GM12878 (cell line): ENCODE results near the gene PCDH1. TPM values are rescaled to one million over a fixed set of nuclear protein-coding genes. Genes with fewer than 3 reads are reported as not detected.

Experiments
- ATAC-seq: fragments of 200-7000 bp; cut with Tn5 transposase; 3 replicates; pipeline ENCODE4 v1.9.1; 2020; ENCODE audit warnings: mild to moderate bottlenecking, moderate library complexity
- BruUV-seq: library from RNA; stranded (reverse); fragments of 400-500 nt; replicated peaks from 2 replicates; lab custom pipeline; 2021; lab: Mats Ljungman, UMichigan
- CTCF ChIA-PET: fragments of 300-600 bp; sonication (Branson Sonifier 250); formaldehyde crosslinking; extraction: SDS; loops from one replicate; lab custom pipeline; 2021; ENCODE audit warnings: inconsistent platforms; lab: Yijun Ruan, JAX
- POLR2A ChIA-PET: fragments of 350-600 bp; formaldehyde crosslinking; extraction: SDS; loops from one replicate; lab custom pipeline; 2021; ENCODE audit warnings: inconsistent platforms; lab: Charles Lee
- RAD21 ChIA-PET: fragments of 300-600 bp; sonication (Branson Sonifier 250); formaldehyde crosslinking; loops from one replicate; lab custom pipeline; 2023; ENCODE audit warnings: antibody characterized with exemption; ENCODE audit not compliant: unreplicated experiment; lab: Charles Lee
- SMC1A ChIA-PET: fragments of 300-600 bp; sonication (Branson Sonifier 250); formaldehyde crosslinking; loops from one replicate; lab custom pipeline; 2023; ENCODE audit not compliant: unreplicated experiment, uncharacterized antibody; lab: Charles Lee
- DNase-seq: peaks from one replicate; pipeline ENCODE4 v3.0.0-alpha.2; 2011; ENCODE audit warnings: low read depth, low spot score
- FAIRE-seq: peaks from 3 replicates; lab custom pipeline; 2011; peaks lifted over from hg19 to GRCh38; lab: Jason Lieb, UNC
- H2AFZ ChIP-seq: 2 replicates; pipeline ENCODE4 v1.6.0; 2011; ENCODE audit warnings: low read depth, low read length, control low read depth; ENCODE audit not compliant: control insufficient read depth
- H3K27ac ChIP-seq: 2 replicates; pipeline ENCODE4 v1.5.1; 2011; ENCODE audit warnings: control low read depth; ENCODE audit not compliant: control insufficient read depth, insufficient read depth
- H3K27me3 ChIP-seq, 2 experiments: replicated peaks in 1 of 2; 2 replicates each; pipeline versions ENCODE4 v1.6.0 to v1.6.1; 2011; ENCODE audit warnings: low read length in 1 of 2; ENCODE audit not compliant: control insufficient read depth in 2 of 2, insufficient read depth in 2 of 2
- H3K36me3 ChIP-seq, 2 experiments: 2 replicates each; pipeline ENCODE4 v1.5.1; 2011; ENCODE audit warnings: low read length in 1 of 2; ENCODE audit not compliant: control insufficient read depth in 2 of 2, insufficient read depth in 2 of 2
- H3K4me1 ChIP-seq: 2 replicates; pipeline ENCODE4 v1.6.1; 2011; ENCODE audit warnings: mild to moderate bottlenecking, low read length, moderate library complexity, mixed read lengths; ENCODE audit not compliant: control insufficient read depth, insufficient read depth
- H3K4me2 ChIP-seq: 2 replicates; pipeline ENCODE4 v1.6.0; 2011; ENCODE audit warnings: control low read depth; ENCODE audit not compliant: control insufficient read depth, insufficient read depth
- H3K4me3 ChIP-seq: fragments of 200-600 bp; sonication (generic); 2 replicates; pipeline ENCODE4 v1.5.1; 2016
- H3K79me2 ChIP-seq: 2 replicates; pipeline ENCODE4 v1.6.0; 2011; ENCODE audit warnings: low read length; ENCODE audit not compliant: control insufficient read depth, insufficient read depth
- H3K9ac ChIP-seq: 2 replicates; pipeline ENCODE4 v1.8.0; 2011; ENCODE audit warnings: low read length, control low read depth, mixed read lengths; ENCODE audit not compliant: control insufficient read depth, insufficient read depth
- H3K9me3 ChIP-seq: replicated peaks from 3 replicates; pipeline ENCODE4 v1.5.1; 2011; ENCODE audit warnings: mild to moderate bottlenecking, low read length; ENCODE audit not compliant: control insufficient read depth, insufficient read depth
- H4K20me1 ChIP-seq: 2 replicates; pipeline ENCODE4 v1.6.0; 2011; ENCODE audit not compliant: control insufficient read depth, insufficient read depth
- ATF2 ChIP-seq: IDR thresholded peaks from 2 replicates; pipeline ENCODE4 v1.6.1; 2012; ENCODE audit warnings: low read length, inconsistent platforms
- BCL3 ChIP-seq: IDR thresholded peaks from 2 replicates; pipeline ENCODE4 v1.6.1; 2011; ENCODE audit warnings: borderline replicate concordance, low read depth, mild to moderate bottlenecking, moderate library complexity, low read length; ENCODE audit not compliant: insufficient read depth, poor library complexity, severe bottlenecking
- BCLAF1 ChIP-seq: fragments of 450-650 bp; IDR thresholded peaks from 2 replicates; pipeline ENCODE4 v1.6.1; 2017; ENCODE audit warnings: antibody characterized with exemption, mild to moderate bottlenecking, moderate library complexity
- BHLHE40 ChIP-seq, 2 experiments: fragments of 450-650 bp in 1 of 2; IDR thresholded peaks; 2 replicates each; pipeline ENCODE4 v1.6.1; 2011 to 2017; ENCODE audit warnings: low read depth in 2 of 2, borderline replicate concordance in 1 of 2, improper control_type of control experiment in 1 of 2, low read length in 1 of 2, mild to moderate bottlenecking in 1 of 2
- CEBPB ChIP-seq, 2 experiments: fragments of 150-350 bp in 1 of 2; IDR thresholded peaks; 2 replicates each; pipeline ENCODE4 v1.6.1; 2012 to 2014; ENCODE audit warnings: low read depth in 2 of 2, low read length in 2 of 2, borderline replicate concordance in 1 of 2, inconsistent platforms in 1 of 2
- CHD2 ChIP-seq: IDR thresholded peaks from 2 replicates; pipeline ENCODE4 v1.6.1; 2011; ENCODE audit warnings: low read depth, low read length, improper control_type of control experiment, borderline replicate concordance
- HCFC1 ChIP-seq: fragments of 150-350 bp; IDR thresholded peaks from 2 replicates; pipeline ENCODE4 v1.6.1; 2014; ENCODE audit warnings: low read length
- LARP7 ChIP-seq: fragments of 450-650 bp; IDR thresholded peaks from 2 replicates; pipeline ENCODE4 v1.6.1; 2017; ENCODE audit warnings: mild to moderate bottlenecking
- MEF2B ChIP-seq: fragments of 450-650 bp; IDR thresholded peaks from 2 replicates; pipeline ENCODE4 v1.6.1; 2018; ENCODE audit warnings: mild to moderate bottlenecking, moderate library complexity; ENCODE audit not compliant: partially characterized antibody, poor library complexity, severe bottlenecking
- MXI1 ChIP-seq: fragments of 150-350 bp; IDR thresholded peaks from 2 replicates; pipeline ENCODE4 v1.6.1; 2011; ENCODE audit warnings: low read depth, mild to moderate bottlenecking, inconsistent platforms, low read length, improper control_type of control experiment
- NR2C1 ChIP-seq: fragments of 450-650 bp; IDR thresholded peaks from 2 replicates; pipeline ENCODE4 v1.6.1; 2017; ENCODE audit warnings: antibody characterized with exemption, mild to moderate bottlenecking, moderate library complexity
- PAX8 ChIP-seq: fragments of 450-650 bp; IDR thresholded peaks from 2 replicates; pipeline ENCODE4 v1.6.1; 2017; ENCODE audit warnings: mild to moderate bottlenecking, moderate library complexity
- POLR2AphosphoS2 ChIP-seq: IDR thresholded peaks from 2 replicates; pipeline ENCODE4 v1.6.1; 2011; ENCODE audit warnings: low read depth, mild to moderate bottlenecking, low read length, improper control_type of control experiment, moderate library complexity
- RBBP5 ChIP-seq: fragments of 200-600 bp; sonication (generic); conservative IDR thresholded peaks from 2 replicates; pipeline ENCODE4 v1.6.1; 2016
- SMARCA5 ChIP-seq: fragments of 450-650 bp; IDR thresholded peaks from 2 replicates; pipeline ENCODE4 v1.6.1; 2017; ENCODE audit warnings: mild to moderate bottlenecking
- SP1 ChIP-seq: IDR thresholded peaks from one replicate; pipeline ENCODE4 v1.6.1; 2011; ENCODE audit warnings: low read depth, low read length
- TCF7 ChIP-seq: IDR thresholded peaks from 2 replicates; pipeline ENCODE4 v1.6.1; 2014; ENCODE audit warnings: antibody characterized with exemption, borderline replicate concordance
- WRNIP1 ChIP-seq: IDR thresholded peaks from 2 replicates; pipeline ENCODE4 v1.6.1; 2011; ENCODE audit warnings: low read depth, low read length, improper control_type of control experiment, borderline replicate concordance
- YBX1 ChIP-seq: fragments of 450-650 bp; IDR thresholded peaks from 2 replicates; pipeline ENCODE4 v1.6.1; 2016; ENCODE audit warnings: antibody characterized with exemption
- ZNF217 ChIP-seq: fragments of 450-650 bp; IDR thresholded peaks from 2 replicates; pipeline ENCODE4 v1.6.1; 2017; ENCODE audit warnings: antibody characterized with exemption, mild to moderate bottlenecking
- WGBS: methylation state at CpG from one replicate; pipeline ENCODE4 v1.1.6; 2016; ENCODE audit warnings: low lambda C conversion rate; ENCODE audit not compliant: insufficient replicate concordance, insufficient coverage; ENCODE audit errors: missing lambda C conversion rate; 5-methylcytosine and 5-hydroxymethylcytosine counted together
- in situ Hi-C: fragments of 300-500 bp; cut with MboI; formaldehyde crosslinking; loops from 9 replicates; pipeline ENCODE4 v1.14.3; 2018; ENCODE audit warnings: mixed read lengths
- intact Hi-C: fragments of 100-400 bp; cut with micrococcal nuclease; formaldehyde crosslinking; loops from one replicate; pipeline ENCODE4 v1.14.2; 2022; ENCODE audit not compliant: unreplicated experiment
- polyA plus RNA-seq, 11 experiments: library from polyadenylated mRNA; depleted of rRNA in 4 of 11; unstranded in 6 of 11; stranded (reverse) in 5 of 11; fragments of >200 nt; fragmentation: Nextera tagmentation in 4 of 11; fragmentation: Illumina TruSeq in 1 of 11; extraction: Ambion mirVana in 4 of 11; extraction: Trizol in 1 of 11; gene quantifications; 1 replicate in 1 of 11; 2 replicates in 10 of 11; pipeline versions ENCODE4 v1.2.1 to v1.2.3, GENCODE V29; 2011 to 2016; ENCODE audit warnings: inconsistent platforms in 2 of 11, missing spikeins in 2 of 11, low read depth in 1 of 11
- total RNA-seq, 4 experiments: library from RNA; depleted of rRNA in 3 of 4; stranded (reverse); fragments of >200 nt in 3 of 4; fragmentation: Illumina TruSeq in 1 of 4; extraction: Trizol in 1 of 4; gene quantifications; 2 replicates each; pipeline versions ENCODE4 v1.2.1 to v1.2.3, GENCODE V29; 2013 to 2021

The PCDH1 gene
- total and polyA plus RNA-seq, 10 of the 15 experiments (the other 5 are each of a cell fraction or from before 2014, with no cell fraction given), result 0.07 to 0.36 (median 0.16) TPM; not detected in 7

- H3K27me3 ChIP-seq, result peaks cover 3 to 14% of the 10 kb centered on the region in 2 experiments
- BruUV-seq, result no TSS peak
- no peak overlapping the region for H3K9ac ChIP-seq
- ATAC-seq (no peak), FAIRE-seq (no peak), DNase-seq (no peak)
- RAD21 ChIA-PET, result no interaction called here
- no peak overlapping the region for H3K27ac ChIP-seq
- SMC1A ChIA-PET, result interaction anchor here (1.4 to 1.5 kb wide), 2 partner anchors 106 to 154 kb away, joined by 3 to 4 read pairs; no protein-coding TSS in a partner anchor
- no peak overlapping the region for H2AFZ ChIP-seq
- H4K20me1 ChIP-seq, result no peaks in the 10 kb centered on the region
- POLR2A ChIA-PET, result interaction anchor here (0.5 kb wide), 1 partner anchor 82 kb away, joined by 5 read pairs; no protein-coding TSS in a partner anchor
- CTCF ChIA-PET, result interaction anchor here (0.5 to 1.8 kb wide), 6 partner anchors 9 to 339 kb away, joined by 3 to 5 read pairs (median 3); no protein-coding TSS in a partner anchor
- intact Hi-C loops, result no loop called here
- H3K9me3 ChIP-seq, result no peaks in the 10 kb centered on the region
- TF ChIP-seq BCLAF1 (no peak), RBBP5 (no peak), LARP7 (no peak), POLR2AphosphoS2 (no peak), MEF2B (no peak), MXI1 (no peak), NR2C1 (no peak), WRNIP1 (no peak), PAX8 (no peak), BHLHE40 (IDR thresholded peaks at IDR 0.05; ENCODE audit: borderline replicate concordance in 1 of 2, low read depth in 2 of 2, low read length in 1 of 2) (no peak), YBX1 (no peak), ZNF217 (no peak), BCL3 (no peak), CHD2 (no peak), HCFC1 (no peak), SMARCA5 (no peak), SP1 (no peak), CEBPB (IDR thresholded peaks at IDR 0.05; ENCODE audit: borderline replicate concordance in 1 of 2, low read depth in 2 of 2, low read length in 2 of 2) (no peak), ATF2 (no peak), TCF7 (no peak)
- H3K4me2 ChIP-seq, result no peak overlapping the region
- no peaks in the 10 kb centered on the region; a peak in 1 of 4 replicates for H3K36me3 ChIP-seq
- WGBS, result 37% methylated on average over 11 of the region's 11 CpGs
- in situ Hi-C loops, result no loop called here
- no peaks in the 10 kb centered on the region for H3K79me2 ChIP-seq
- no peaks in the 10 kb centered on the region for H3K4me1 ChIP-seq
- no peak overlapping the region for H3K4me3 ChIP-seq
Observed at GRCh38 chr5:141807329-141807728, 70.9 kb downstream of the PCDH1 start.
